ENCODE measurements around the gene ARMC2. TPM values are rescaled to one million over a fixed set of nuclear protein-coding genes. Genes with fewer than 3 reads are reported as not detected.

Gene ARMC2
- total and polyA plus RNA-seq, 2 of the 8 experiments (the other 6 are each of a cell fraction or from before 2014, with no cell fraction given) = 1.6 to 4.4 TPM

- H2BK20ac ChIP-seq (ENCODE audit: low read length) = no peak overlapping the region
- H3K27me3 ChIP-seq (replicated peaks in 1 of 4; ENCODE audit: control insufficient read depth in 3 of 4, extremely low read depth in 1 of 4, insufficient read depth in 3 of 4, low read length in 3 of 4) = peaks cover 0 to 1% (median 0%) of the 10 kb centered on the region in 4 experiments; a peak in 1 of 7 replicates
- H2BK12ac ChIP-seq (ENCODE audit: low read depth, low read length) = no peak overlapping the region
- no peak overlapping the region for H3K9ac ChIP-seq (replicated peaks in 1 of 4; ENCODE audit: extremely low read depth in 1 of 4, low read depth in 3 of 4, low read length in 3 of 4)
- H2AFZ ChIP-seq (ENCODE audit: low read length) = no peak overlapping the region
- H3K14ac ChIP-seq (ENCODE audit: insufficient read length) = no peak overlapping the region
- ChIA-PET CTCF (ENCODE audit: partially characterized antibody) (interaction anchor here (1.0 kb wide), 1 partner anchor 11 kb away, joined by 4 read pairs; no protein-coding TSS in a partner anchor), POLR2A (ENCODE audit: partially characterized antibody) (no interaction called here)
- no peak overlapping the region for H3K4ac ChIP-seq (replicated peaks; ENCODE audit: insufficient read length, low read depth, low read length)
- no peaks in the 10 kb centered on the region for H3K79me1 ChIP-seq (ENCODE audit: low read depth, low read length)
- peaks cover 3% of the 10 kb centered on the region for H3K23me2 ChIP-seq (ENCODE audit: low read depth, low read length)
- no peaks in the 10 kb centered on the region for H3K79me2 ChIP-seq (ENCODE audit: control insufficient read depth in 1 of 2, insufficient read depth in 2 of 2, low read length in 2 of 2)
- H2AK5ac ChIP-seq (ENCODE audit: low read depth, low read length) = no peak overlapping the region
- H4K8ac ChIP-seq (ENCODE audit: extremely low read depth, insufficient read depth, low read length) = no peak overlapping the region
- no peak overlapping the region for H3K27ac ChIP-seq (ENCODE audit: low read depth, low read length)
- no peak overlapping the region for H3K18ac ChIP-seq (ENCODE audit: extremely low read depth, low read length)
- no peaks in the 10 kb centered on the region for H3K9me3 ChIP-seq (ENCODE audit: insufficient read depth in 2 of 2, low read depth in 1 of 2, low read length in 1 of 2)
- no peaks in the 10 kb centered on the region for H4K20me1 ChIP-seq (replicated peaks in 1 of 2; ENCODE audit: control insufficient read depth in 1 of 2, insufficient read depth in 2 of 2, low read length in 2 of 2)
- H4K91ac ChIP-seq (replicated peaks; ENCODE audit: insufficient read length, low read length) = no peak overlapping the region
- H2BK5ac ChIP-seq (ENCODE audit: low read depth, low read length) = no peak overlapping the region
- TF ChIP-seq EP300 (IDR thresholded peaks at IDR 0.05; ENCODE audit: borderline replicate concordance in 1 of 2, low read depth in 2 of 2, low read length in 2 of 2) (no peak), SIRT6 (IDR thresholded peaks at IDR 0.05; ENCODE audit: low read length) (no peak)
- no peak for FAIRE-seq
- WGBS, 2 experiments (ENCODE audit: extremely low coverage in 1 of 2, insufficient coverage in 1 of 2, insufficient read length in 1 of 2, insufficient replicate concordance in 2 of 2, low coverage in 1 of 2, low lambda C conversion rate in 2 of 2, missing lambda C conversion rate in 1 of 2) = 83% methylated on average over 2 of the region's 2 CpGs; no CpG with 5 or more reads in 1 of the 2 experiments
- H4K5ac ChIP-seq (ENCODE audit: insufficient read length, low read depth, low read length) = no peak overlapping the region
- H2BK120ac ChIP-seq (replicated peaks; ENCODE audit: low read depth, low read length) = no peak overlapping the region
- H2BK15ac ChIP-seq (ENCODE audit: low read length) = no peak overlapping the region
- no peak overlapping the region for H3K23ac ChIP-seq (ENCODE audit: insufficient read length)
- no peaks in the 10 kb centered on the region for H3K4me1 ChIP-seq (replicated peaks in 1 of 4; ENCODE audit: control insufficient read depth in 3 of 4, insufficient read depth in 4 of 4, low read length in 3 of 4)
- H3K4me2 ChIP-seq (ENCODE audit: insufficient read depth in 1 of 2, low read depth in 2 of 2, low read length in 2 of 2) = no peak overlapping the region
- no peaks in the 10 kb centered on the region for H3K36me3 ChIP-seq (ENCODE audit: control insufficient read depth in 2 of 4, insufficient read depth in 4 of 4, low read length in 3 of 4)
- H3K4me3 ChIP-seq (ENCODE audit: extremely low read depth in 1 of 4, insufficient read depth in 2 of 4, low read depth in 3 of 4, low read length in 4 of 4) = no peak overlapping the region
- H3K56ac ChIP-seq (replicated peaks; ENCODE audit: insufficient read length, low read depth, low read length) = no peak overlapping the region
- DNase-seq (ENCODE audit: low read depth in 1 of 2, low spot score in 2 of 2) = no peak
Observed at GRCh38 chr6:109014606-109015005, 166.4 kb downstream of the ARMC2 start.

Measured in H1 (cell line).